HG03139 (cell line): ENCODE results near the gene EMILIN2.

Experiments
- ATAC-seq: cut with Tn5 transposase; IDR thresholded peaks from one replicate; pipeline ENCODE4 v1.9.1; 2021; ENCODE audit not compliant: unreplicated experiment

Gene EMILIN2

DNA sequence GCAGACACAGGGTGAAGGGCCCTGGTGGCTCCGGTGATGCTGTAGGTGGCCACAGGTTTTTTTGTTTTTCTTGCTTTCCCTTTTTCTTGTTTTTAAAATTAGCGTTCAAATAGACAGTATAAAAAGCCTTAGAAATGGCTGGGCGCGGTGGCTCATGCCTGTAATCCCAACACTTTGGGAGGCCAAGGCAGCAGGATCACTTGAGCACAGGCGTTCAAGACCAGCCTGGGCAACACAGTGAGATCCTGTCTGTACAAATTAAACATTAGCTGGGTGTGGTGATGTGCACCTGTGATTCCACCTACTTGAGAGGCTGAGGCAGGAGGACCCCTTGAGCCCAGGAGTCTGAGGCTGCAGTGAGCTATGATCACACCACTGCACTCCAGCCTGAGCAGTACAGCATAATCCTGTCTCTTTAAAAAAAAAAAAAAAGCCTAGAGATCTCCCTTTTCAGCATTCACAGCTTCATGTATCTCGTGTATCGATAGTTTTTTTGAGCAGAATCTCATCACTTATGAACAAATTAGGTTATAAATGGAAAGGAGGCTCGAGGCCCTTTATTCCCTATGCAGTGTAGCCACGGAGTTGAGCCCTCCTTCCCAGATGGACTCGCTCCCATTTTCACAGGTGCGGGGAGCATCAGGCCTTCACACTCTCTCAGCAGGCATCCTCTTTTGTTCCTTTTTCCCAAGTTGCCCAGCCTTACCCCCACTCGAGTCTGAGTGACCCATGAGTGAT, 50.8 kb downstream of the EMILIN2 start:
- ATAC-seq = no peak

DNA sequence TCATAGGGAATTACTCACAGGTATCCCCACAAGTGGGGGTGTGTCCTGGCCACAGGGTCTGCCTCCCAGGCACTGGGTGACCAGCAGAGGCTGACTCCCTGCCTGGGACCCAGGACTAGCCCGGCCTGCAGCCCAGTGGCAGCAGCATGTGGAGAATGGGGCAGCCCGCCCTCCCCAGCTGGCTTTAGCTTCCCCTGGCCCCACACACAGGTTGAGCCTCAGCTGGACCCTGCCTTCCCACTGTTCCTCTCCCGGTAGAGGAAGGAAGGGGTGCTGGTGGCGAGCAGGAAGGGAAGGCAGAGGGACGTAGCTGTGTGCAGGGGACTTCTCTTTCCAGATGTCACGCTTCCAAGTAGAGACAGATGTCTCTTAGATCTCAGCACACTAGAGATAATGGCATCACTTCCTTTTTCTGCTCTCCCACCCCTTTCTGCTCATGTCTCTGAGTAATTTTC, 51.4 kb downstream of the EMILIN2 start:
- no peak for ATAC-seq

DNA sequence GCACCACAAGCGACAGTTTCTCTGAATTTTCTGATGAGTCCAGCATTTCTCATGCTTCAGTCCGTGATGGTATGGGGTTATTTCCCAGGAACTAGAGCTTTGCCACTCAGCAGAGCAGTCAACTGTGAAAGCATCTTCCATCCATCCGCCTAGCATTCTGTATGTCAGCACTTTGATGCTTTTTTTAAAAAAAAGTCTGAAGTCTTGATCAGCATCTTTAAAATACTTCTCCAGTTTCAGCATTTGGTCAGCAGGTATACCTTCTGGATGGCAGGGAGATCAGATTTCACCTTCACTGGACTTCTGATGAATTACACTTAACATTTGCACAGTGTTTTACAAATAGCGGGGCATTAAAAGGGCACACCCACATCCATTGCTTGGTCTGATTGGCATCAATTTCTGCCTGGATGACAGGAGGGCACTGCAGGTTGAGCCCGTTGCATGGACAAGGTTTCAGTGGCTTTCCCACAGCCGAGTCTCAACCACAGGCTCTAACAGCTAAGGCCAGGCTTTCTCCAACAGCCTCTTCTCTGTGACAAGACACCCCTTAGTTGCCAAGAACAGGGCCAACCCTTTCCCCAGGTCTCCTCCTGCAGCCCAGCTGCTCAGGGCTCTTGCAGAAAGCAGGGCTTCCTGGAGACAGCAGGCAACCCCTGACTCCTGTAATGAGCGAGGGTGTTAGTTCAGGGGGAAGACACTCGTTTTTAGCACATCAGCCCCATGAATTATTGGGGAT, 54.0 kb downstream of the EMILIN2 start:
- ATAC-seq = no peak

DNA sequence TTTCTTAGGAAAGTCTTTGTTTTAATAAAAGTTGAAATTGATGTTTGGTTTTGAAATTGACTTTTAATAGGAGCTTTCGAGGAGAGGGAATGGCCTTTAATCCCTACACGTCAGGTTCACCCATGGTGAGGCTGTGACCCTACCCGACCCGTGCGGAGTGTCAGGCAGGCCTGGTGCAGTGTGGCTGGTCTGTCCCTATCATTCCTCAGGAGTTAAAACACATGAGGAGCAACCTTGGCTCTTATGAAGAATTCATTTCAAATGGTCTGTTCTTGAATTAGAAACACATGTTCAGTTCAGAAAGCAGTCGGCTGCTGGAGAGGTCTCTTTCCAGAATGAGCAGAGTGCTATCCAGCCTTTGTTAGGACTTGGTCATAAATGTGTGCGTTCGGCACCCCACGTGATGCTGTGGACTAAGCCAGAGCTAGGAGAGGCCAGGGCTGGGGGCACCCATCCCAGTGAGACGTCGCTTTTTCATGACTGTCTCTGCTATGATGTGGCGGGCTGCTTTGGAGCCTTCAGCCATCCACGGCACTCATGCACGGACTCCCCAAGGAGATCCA, 54.7 kb downstream of the EMILIN2 start:
- ATAC-seq = no peak

DNA sequence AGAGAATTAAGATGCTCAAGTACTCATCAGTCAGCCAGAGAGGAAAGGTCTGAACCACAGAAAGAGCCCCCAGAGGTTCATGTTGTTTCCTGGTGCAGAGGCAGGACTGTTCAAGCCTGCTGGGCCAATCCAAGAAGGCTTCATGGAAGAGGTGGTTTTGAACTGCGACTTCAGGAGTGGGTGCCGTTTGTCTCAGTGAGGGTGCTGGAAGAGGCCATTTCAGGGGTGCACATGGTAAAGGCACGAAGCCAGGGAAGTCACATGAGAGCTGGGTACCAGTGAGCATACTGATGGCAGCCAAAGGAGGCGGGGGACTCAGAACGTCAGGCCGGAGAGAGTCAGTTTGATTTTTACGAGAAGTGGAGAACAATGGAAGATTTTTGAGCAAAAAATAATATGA, 55.5 kb downstream of the EMILIN2 start:
- ATAC-seq = no peak

DNA sequence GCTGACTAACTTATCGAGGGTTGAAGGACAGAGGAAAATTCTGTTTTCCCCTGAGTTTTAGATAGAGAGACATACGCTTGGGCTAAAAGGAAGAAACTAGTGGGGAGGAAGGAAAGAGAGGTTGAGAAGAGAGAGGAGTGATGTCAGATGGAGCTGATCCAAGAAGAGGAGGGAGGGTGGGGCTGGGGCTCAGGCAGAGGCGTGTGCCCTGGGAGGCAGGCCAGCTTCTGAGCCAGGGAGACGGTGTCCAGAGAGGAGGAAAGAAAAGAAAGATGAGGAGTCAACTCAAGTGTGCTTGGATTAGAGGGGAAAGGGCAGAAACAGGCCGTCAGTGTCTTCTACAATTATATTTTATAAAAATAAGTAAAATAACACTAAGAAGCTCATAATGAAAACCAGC, 56.2 kb downstream of the EMILIN2 start:
- no peak for ATAC-seq

DNA sequence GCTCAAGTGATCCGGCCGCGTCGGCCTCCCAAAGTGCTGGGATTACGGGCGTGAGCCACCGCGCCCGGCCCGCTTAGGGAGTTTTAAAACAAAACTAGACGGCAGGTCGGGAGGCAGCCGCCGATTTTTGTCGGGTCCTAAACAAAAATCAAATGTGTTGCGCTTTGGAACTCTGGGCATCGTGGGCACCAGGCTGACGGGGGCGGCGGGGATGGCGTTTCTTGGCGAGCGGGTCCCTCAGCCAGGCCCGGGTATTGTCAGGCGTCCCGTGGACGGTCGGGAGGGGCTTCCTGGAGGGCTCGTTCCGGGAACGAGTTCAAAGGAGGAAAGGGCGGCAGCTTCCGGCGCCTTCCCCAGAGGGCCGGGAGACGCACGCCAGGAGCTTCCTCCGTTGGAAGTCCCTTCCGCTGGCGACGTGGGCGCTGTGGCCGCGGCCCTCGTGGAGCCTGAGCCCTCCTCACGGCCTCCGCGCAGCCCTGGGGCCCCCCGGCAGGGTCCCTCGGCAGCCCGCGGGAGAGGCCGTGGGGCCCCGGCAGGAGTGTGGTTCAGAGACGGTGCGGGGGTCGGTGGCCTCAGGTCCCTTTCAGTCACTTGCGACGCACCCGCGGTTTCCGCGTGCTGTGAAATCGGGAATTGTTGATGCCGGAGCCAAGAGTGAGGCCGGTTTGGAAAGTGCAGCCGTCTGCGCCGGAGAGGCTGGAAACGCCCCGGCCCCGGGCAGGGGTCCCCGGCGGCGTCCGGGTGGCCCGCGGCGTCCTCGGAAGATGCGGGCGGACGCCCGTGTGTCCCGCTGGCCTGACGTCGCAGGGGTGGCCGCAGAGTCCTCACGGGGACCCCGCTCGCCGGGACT, 59.3 kb downstream of the EMILIN2 start:
- ATAC-seq = peak; percentile 20

DNA sequence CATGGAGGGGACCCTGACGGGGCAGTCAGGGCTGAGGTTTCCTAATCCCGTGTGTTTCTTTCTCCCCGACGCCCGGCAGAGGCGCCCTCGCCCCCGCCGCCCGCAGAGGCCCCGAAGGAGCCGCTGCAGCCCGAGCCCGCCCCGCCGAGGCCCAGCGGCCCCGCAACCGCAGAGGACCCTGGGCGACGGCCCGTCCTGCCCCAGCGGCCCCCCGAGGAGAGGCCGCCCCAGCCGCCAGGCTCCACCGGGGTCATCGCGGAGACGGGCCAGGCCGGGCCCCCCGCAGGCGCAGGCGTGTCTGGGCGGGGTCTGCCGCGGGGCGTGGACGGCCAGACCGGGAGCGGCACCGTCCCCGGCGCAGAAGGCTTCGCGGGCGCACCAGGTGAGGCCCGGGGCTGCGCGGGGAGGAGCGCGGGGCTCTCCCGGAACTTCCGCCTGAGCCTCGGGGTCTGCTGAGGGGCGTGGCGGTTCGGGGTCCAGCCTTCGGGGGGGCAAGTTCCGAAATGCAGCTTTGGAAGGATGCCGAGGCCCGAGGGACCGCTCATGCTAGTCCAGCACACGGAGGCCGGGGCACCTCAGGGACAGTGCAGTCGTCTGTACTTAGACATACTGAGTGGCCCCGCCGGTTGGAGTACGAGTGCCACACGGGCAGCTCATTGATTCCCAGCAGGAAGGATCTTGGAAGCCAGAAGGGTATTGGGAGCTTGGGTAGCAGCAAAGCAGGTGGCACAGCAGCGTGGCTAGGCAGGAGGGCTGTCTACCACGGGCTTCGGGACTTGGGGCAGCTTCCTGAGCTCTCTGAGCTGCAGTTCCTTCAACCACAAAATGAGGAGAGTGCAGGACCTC, 60.1 kb downstream of the EMILIN2 start:
- peak; percentile 52 for ATAC-seq

DNA sequence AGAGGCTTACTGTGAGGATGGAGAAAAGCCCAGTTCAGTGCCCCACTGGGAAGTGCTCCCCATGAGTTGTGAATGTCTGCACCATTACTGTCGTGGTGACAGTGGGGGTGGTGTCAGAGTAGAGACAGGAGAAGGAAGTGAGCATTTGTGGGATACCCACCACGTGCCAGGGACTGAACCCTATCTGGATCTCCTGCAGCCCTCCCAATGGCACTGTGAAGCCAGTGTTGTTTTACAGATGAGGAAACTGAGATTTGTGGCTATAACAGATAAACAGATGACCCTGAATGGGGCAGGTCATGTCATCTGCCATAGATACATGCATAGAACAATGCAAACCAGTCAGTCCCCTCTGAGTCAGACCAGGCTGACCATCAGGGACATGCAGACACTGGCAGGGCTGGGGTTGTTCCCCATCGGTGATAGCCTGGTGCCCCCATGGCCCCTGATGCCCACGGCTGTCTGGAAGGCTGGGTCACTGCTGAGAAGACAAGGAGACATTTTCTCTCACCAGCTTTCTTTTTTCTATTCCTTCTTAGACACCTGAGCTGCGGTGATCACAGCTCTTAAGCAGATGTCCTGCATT, 60.8 kb downstream of the EMILIN2 start:
- peak; percentile 12 for ATAC-seq

DNA sequence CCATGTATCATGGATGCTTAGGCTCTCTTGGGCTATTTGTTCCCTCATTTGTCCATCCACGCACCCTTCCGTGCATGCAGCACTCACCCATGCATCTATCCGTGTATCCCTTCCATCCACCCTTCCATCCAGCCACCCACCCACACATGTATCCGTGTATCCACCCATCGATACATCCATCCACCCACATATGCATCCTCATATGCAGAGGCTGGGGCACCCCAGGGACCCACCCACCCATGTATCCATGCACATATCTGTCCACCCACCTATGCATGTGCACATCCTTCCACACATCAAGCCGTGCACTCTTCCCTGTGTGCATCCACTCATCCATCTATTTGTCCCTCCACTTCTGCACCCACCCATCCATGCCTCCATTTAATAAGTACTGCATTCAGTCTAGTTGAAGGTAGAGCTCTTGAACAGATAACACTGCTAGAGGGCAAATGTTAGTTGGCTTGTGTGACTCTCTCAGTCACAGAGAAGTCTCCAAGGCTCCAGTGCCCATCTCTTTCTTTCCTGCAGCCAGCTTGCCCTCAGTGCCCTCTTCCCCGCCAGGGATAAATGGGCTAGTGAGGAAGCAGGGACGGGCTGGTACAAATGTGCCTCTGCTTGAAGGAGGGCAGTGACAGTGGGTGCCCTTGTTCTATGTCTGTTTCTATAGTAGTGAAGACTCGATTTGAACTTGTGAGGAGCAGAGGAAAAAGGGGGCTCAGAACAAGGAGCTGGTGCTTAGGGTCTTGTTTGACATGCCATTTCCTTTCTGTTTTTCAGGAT, 61.5 kb downstream of the EMILIN2 start:
- ATAC-seq = no peak

DNA sequence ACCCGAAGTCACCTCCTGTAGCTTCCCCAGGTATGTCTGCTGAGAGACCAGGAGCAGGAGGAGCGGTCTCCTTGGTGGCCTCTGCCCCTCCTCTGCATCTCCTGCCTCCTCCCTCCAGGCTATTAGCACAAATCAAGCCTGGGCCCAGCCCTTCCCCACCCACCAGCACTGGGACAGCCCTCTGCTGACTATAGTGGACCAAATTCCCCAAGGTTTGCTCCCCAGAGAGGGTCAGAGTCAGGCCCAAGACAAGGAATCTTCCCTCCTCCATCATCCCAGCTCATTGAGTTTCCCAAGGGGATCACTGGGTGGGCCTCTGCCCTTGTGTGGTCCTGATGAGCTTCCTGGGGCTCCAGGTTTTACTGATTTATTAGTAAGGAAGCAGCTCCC, 62.1 kb downstream of the EMILIN2 start:
- ATAC-seq = no peak

DNA sequence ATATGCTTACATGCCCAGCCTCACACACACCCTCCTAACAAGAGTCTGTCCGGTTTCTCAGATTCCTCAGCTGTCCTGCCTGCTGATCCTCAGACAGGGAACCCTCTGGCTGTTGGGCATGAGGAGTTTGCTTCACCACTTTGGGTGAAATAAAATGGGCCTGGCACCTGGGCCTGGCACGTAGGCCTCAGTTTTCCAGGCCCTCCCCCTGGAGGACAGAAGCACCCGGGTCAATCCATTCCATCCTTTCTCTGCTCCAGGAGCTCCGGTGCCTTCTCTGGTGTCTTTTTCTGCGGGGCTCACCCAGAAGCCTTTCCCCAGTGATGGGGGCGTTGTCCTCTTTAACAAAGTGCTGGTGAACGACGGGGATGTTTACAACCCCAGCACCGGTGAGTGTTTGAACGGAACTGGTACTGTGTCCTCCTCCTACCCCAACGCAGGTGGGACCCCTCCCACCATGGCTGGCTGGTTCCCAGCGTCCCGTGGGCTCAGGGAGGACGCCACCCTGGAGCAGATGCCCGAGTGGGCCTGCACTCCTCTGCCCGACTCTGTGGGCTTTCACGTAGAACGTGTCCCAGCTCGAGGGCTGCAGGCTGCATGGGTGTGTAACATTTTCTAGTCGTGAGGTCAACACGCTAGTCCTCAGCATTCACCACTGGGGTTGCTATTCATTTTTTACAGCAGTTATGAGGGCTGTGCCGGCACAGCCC, 62.8 kb downstream of the EMILIN2 start:
- ATAC-seq = no peak

DNA sequence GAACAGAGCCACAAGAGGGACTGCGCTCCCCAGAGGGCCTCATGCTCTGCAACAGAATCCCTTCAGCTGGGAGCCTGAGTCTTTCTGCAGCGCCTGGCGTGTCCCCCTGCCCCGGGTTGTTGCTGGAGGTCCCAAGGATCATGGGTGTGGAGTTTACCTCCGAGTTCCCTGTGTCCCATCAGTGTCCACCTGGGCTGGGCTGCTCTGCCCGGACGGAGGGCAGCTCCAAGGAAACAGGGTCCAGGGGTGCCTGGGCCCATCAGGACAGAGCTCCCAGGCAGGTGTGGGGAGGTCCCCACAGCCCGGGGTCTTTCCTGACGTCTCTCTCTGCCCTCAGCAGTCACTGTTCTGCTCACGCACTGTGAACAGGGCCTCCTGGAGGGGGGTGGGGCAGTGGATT, 63.5 kb downstream of the EMILIN2 start:
- ATAC-seq = no peak

DNA sequence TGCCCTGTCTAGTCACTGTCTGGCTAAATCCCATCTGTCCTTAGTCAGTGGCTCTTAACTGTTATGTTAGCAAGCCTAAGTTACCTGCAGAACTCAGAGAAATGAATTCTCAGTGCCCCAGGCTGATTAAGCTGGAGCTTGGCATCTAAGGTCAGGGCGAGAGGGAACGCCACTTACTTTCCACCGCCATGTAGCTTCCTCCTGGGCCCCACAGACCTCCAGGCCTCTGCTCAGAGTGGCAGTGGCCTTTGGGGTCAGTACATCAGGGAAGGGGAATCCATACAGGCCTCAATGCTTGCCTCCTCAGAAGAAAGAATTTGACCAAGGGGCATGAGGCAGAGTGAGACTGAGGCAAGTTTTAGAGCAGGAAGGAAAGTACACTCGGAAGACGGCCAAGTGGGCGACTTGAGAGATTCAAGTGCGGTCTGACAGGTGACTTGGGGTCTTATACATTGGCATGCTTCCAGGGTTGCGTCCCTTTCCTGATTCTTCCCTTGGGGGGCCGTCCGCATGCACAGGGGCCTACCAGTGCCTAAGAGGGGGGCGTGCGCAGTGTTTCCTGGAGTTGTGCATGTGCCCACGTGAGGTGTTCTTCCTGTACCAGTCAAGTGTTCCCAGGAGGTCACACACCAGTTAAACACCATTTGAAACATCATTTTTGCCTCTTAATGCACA, 64.1 kb downstream of the EMILIN2 start:
- no peak for ATAC-seq

DNA sequence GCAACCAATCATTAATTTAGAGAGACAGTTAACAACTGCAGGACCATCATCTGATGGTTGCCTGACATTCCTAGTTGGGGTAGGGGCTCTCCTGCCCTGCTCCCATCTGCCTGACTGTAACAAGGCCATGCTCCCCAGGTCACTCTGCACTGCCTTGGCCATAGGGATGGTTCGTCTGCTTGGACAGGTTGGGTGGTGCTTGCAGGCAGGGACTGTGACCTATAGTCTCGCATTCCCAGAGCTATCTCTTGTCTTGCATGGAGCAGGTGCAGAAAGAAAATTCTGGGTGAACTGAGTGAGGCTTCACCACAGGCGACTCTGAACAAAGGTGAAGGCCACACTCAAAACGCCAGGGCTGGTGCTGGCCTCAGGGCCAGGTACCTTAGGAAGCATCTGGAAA, 64.7 kb downstream of the EMILIN2 start:
- ATAC-seq = no peak

DNA sequence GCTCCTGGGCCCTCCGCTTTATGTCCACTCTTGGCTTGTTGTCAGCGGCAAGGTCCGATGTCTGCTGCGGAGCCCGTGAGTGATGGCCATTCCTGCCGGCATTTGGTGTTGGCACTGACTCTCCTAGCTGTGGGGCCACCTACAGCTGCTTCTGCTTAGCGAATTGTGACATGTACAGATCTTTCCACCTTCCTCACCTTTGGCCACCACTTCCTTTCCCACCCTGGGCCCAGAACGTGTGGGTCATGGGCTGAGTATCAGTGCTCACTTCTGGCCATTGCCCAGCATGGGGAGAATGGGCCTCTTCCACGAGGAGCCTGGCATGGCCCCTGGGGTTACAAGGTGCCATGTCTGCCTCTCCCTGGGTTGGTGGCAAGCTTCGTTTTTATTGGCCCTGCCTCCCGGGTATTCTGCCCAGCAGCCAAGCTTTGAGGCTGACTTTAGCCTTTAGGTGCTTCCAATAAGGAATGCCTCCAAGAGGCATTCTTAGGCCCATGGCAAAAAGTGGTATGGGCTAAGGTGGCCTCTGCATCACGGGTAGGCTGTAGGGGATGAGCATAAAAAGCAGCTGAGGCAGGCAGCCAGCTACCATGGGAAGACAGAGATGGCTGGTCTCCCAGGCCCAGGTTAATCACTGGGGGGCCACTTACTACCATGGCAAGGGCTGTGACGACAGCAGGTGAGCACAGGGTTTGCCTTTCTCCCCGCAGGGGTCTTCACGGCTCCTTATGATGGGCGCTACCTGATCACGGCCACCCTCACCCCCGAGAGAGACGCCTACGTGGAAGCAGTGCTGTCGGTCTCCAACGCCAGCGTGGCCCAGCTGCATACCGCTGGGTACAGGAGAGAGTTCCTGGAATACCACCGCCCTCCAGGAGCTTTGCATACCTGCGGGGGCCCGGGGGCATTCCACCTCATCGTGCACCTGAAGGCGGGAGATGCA, 65.8 kb downstream of the EMILIN2 start:
- no peak for ATAC-seq

DNA sequence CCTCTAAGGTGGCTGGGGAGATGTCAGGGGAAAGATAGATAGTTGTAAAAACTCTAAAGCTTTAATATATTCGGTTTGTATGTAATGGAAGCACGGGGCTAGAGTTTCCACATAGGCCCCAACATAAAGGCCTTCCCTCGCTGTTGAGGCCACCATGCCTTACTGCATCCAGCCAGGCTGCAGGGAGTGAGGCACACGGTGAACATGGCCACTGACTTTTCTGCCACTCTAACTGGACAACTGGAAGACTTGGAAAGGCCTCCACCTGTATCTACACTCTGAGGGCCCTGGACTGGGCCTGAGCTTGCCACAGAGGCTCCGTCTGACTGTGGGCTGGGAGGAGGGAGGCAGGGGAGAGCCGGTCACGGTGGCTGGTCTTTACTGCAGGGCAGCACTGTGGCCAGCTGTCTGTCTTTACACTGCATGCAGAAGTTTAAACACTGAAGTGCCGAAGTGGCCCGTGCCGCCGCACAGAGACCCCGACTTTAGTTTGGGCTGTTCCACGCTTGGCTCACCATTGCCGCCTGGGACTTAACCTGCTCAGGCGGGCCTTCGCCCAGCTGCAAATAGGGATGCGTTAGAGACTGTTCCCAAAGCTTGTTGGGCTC, 66.7 kb downstream of the EMILIN2 start:
- no peak for ATAC-seq
